H1 (cell line): ENCODE data around the gene MAGOH. TPM values are rescaled to one million over a fixed set of nuclear protein-coding genes. Genes with fewer than 3 reads are reported as not detected.

Experiments used
- CEBPB ChIP-seq: IDR thresholded peaks from 2 replicates; pipeline ENCODE4 v1.6.1; 2012; ENCODE audit warnings: low read depth, low read length
- CHD7 ChIP-seq: fragments of 300-600 bp; sonication (generic); IDR thresholded peaks from 2 replicates; pipeline ENCODE4 v1.7.1; 2012; ENCODE audit warnings: low read length, moderate library complexity, mild to moderate bottlenecking, inconsistent platforms; ENCODE audit not compliant: insufficient replicate concordance
- polyA plus RNA-seq, 7 experiments: library from polyadenylated mRNA; depleted of rRNA in 3 of 7; stranded (reverse) in 5 of 7; unstranded in 2 of 7; fragments of >200 nt in 5 of 7; fragments of 200-250 nt in 2 of 7; gene quantifications; 1 replicate in 5 of 7; 2 replicates in 1 of 7; 4 replicates in 1 of 7; pipeline versions ENCODE4 v1.2.1 to v1.2.3, GENCODE V29; 2011 to 2013; ENCODE audit warnings: missing spikeins in 2 of 7, mixed read lengths in 2 of 7
- total RNA-seq: library from RNA; stranded (reverse); fragmentation: NEBNext Ultra II Directional; extraction: Animal tissue kit (Norgen Biotek cat#: 25700); gene quantifications from 2 replicates; pipeline ENCODE4 v1.2.1, GENCODE V29; 2021

Gene MAGOH
- total and polyA plus RNA-seq, 2 of the 8 experiments (the other 6 are each of a cell fraction or from before 2014, with no cell fraction given) = 46.9 to 74.3 TPM

- TF ChIP-seq CHD7 (no peak), CEBPB (no peak)
Measured at GRCh38 chr1:53219711-53220110, 18.6 kb downstream of the MAGOH start (continued).
